ENCODE data around the gene TDRD3.

TDRD3 gene

GRCh38 chr13:60584976-60585375 lies 188.0 kb downstream of the TDRD3 start:
- Histone ChIP-seq H3K27me3 (ENCODE audit: control insufficient read depth in 2 of 2, insufficient read depth in 2 of 2, low read length in 2 of 2) (no peaks in the 10 kb centered on the region), H3K4me1 (ENCODE audit: control insufficient read depth in 2 of 2, insufficient read depth in 2 of 2, low read length in 2 of 2) (peaks cover 0 to 6% of the 10 kb centered on the region in 2 donors), H3K9ac (ENCODE audit: low read depth in 1 of 2, low read length in 2 of 2) (no peak overlapping the region), H3K36me3 (ENCODE audit: control insufficient read depth in 2 of 2, insufficient read depth in 2 of 2, low read length in 2 of 2) (no peaks in the 10 kb centered on the region), H3K9me3 (ENCODE audit: control insufficient read depth in 2 of 2, low read length in 2 of 2) (no peaks in the 10 kb centered on the region), H3K27ac (ENCODE audit: low read depth in 2 of 2, low read length in 2 of 2) (no peak overlapping the region), H3K4me3 (ENCODE audit: low read length in 2 of 2) (no peak overlapping the region)

- H3K27me3 ChIP-seq (ENCODE audit: control insufficient read depth in 2 of 2, insufficient read depth in 2 of 2, low read length in 2 of 2) = no peaks in the 10 kb centered on the region
- no peaks in the 10 kb centered on the region for H3K36me3 ChIP-seq (ENCODE audit: control insufficient read depth in 2 of 2, insufficient read depth in 2 of 2, low read length in 2 of 2)
- H3K4me1 ChIP-seq (ENCODE audit: control insufficient read depth in 2 of 2, insufficient read depth in 2 of 2, low read length in 2 of 2) = no peaks in the 10 kb centered on the region
- H3K9me3 ChIP-seq (ENCODE audit: control insufficient read depth in 2 of 2, low read length in 2 of 2) = no peaks in the 10 kb centered on the region
- H3K4me3 ChIP-seq (ENCODE audit: low read length in 2 of 2) = no peak overlapping the region
- no peak overlapping the region for H3K27ac ChIP-seq (ENCODE audit: low read depth in 2 of 2, low read length in 2 of 2)
- H3K9ac ChIP-seq (ENCODE audit: low read depth in 1 of 2, low read length in 2 of 2) = no peak overlapping the region
These were observed 194.1 kb downstream of the TDRD3 start for GRCh38 chr13:60590800-60591747.

GRCh38 chr13:60603049-60603448 lies 206.0 kb downstream of the TDRD3 start:
- Histone ChIP-seq H3K27me3 (ENCODE audit: control insufficient read depth in 2 of 2, insufficient read depth in 2 of 2, low read length in 2 of 2) (no peaks in the 10 kb centered on the region), H3K27ac (ENCODE audit: low read depth in 2 of 2, low read length in 2 of 2) (no peak overlapping the region), H3K9me3 (ENCODE audit: control insufficient read depth in 2 of 2, low read length in 2 of 2) (no peaks in the 10 kb centered on the region), H3K4me3 (ENCODE audit: low read length in 2 of 2) (no peak overlapping the region), H3K36me3 (ENCODE audit: control insufficient read depth in 2 of 2, insufficient read depth in 2 of 2, low read length in 2 of 2) (no peaks in the 10 kb centered on the region), H3K4me1 (ENCODE audit: control insufficient read depth in 2 of 2, insufficient read depth in 2 of 2, low read length in 2 of 2) (no peaks in the 10 kb centered on the region), H3K9ac (ENCODE audit: low read depth in 1 of 2, low read length in 2 of 2) (no peak overlapping the region)

- Histone ChIP-seq H3K4me1 (ENCODE audit: control insufficient read depth in 2 of 2, insufficient read depth in 2 of 2, low read length in 2 of 2) (no peaks in the 10 kb centered on the region), H3K27ac (ENCODE audit: low read depth in 2 of 2, low read length in 2 of 2) (no peak overlapping the region)
These were observed 207.0 kb downstream of the TDRD3 start for GRCh38 chr13:60604058-60604457.

GRCh38 chr13:60608954-60609353 lies 211.9 kb downstream of the TDRD3 start:
- Histone ChIP-seq H3K9me3 (ENCODE audit: control insufficient read depth in 2 of 2, low read length in 2 of 2) (no peaks in the 10 kb centered on the region), H3K36me3 (ENCODE audit: control insufficient read depth in 2 of 2, insufficient read depth in 2 of 2, low read length in 2 of 2) (no peaks in the 10 kb centered on the region), H3K27ac (ENCODE audit: low read depth in 2 of 2, low read length in 2 of 2) (no peak overlapping the region), H3K4me1 (ENCODE audit: control insufficient read depth in 2 of 2, insufficient read depth in 2 of 2, low read length in 2 of 2) (no peaks in the 10 kb centered on the region), H3K27me3 (ENCODE audit: control insufficient read depth in 2 of 2, insufficient read depth in 2 of 2, low read length in 2 of 2) (no peaks in the 10 kb centered on the region), H3K9ac (ENCODE audit: low read depth in 1 of 2, low read length in 2 of 2) (no peak overlapping the region), H3K4me3 (ENCODE audit: low read length in 2 of 2) (no peak overlapping the region)

More at GRCh38 chr13:60604058-60604457, 207.0 kb downstream of the TDRD3 start:
- H3K27me3 ChIP-seq (ENCODE audit: control insufficient read depth in 2 of 2, insufficient read depth in 2 of 2, low read length in 2 of 2) = no peaks in the 10 kb centered on the region
- no peaks in the 10 kb centered on the region for H3K9me3 ChIP-seq (ENCODE audit: control insufficient read depth in 2 of 2, low read length in 2 of 2)
- no peaks in the 10 kb centered on the region for H3K36me3 ChIP-seq (ENCODE audit: control insufficient read depth in 2 of 2, insufficient read depth in 2 of 2, low read length in 2 of 2)
- no peak overlapping the region for H3K9ac ChIP-seq (ENCODE audit: low read depth in 1 of 2, low read length in 2 of 2)
- H3K4me3 ChIP-seq (ENCODE audit: low read length in 2 of 2) = no peak overlapping the region

- Histone ChIP-seq H3K4me3 (ENCODE audit: low read length in 2 of 2) (no peak overlapping the region), H3K4me1 (ENCODE audit: control insufficient read depth in 2 of 2, insufficient read depth in 2 of 2, low read length in 2 of 2) (no peaks in the 10 kb centered on the region), H3K9me3 (ENCODE audit: control insufficient read depth in 2 of 2, low read length in 2 of 2) (no peaks in the 10 kb centered on the region), H3K27ac (ENCODE audit: low read depth in 2 of 2, low read length in 2 of 2) (no peak overlapping the region), H3K9ac (ENCODE audit: low read depth in 1 of 2, low read length in 2 of 2) (no peak overlapping the region), H3K27me3 (ENCODE audit: control insufficient read depth in 2 of 2, insufficient read depth in 2 of 2, low read length in 2 of 2) (no peaks in the 10 kb centered on the region), H3K36me3 (ENCODE audit: control insufficient read depth in 2 of 2, insufficient read depth in 2 of 2, low read length in 2 of 2) (no peaks in the 10 kb centered on the region)
These were observed 214.5 kb downstream of the TDRD3 start for GRCh38 chr13:60611523-60611922.

GRCh38 chr13:60612593-60612992 lies 215.6 kb downstream of the TDRD3 start:
- Histone ChIP-seq H3K4me3 (ENCODE audit: low read length in 2 of 2) (no peak overlapping the region), H3K27ac (ENCODE audit: low read depth in 2 of 2, low read length in 2 of 2) (no peak overlapping the region), H3K4me1 (ENCODE audit: control insufficient read depth in 2 of 2, insufficient read depth in 2 of 2, low read length in 2 of 2) (no peaks in the 10 kb centered on the region), H3K9ac (ENCODE audit: low read depth in 1 of 2, low read length in 2 of 2) (no peak overlapping the region), H3K36me3 (ENCODE audit: control insufficient read depth in 2 of 2, insufficient read depth in 2 of 2, low read length in 2 of 2) (no peaks in the 10 kb centered on the region), H3K9me3 (ENCODE audit: control insufficient read depth in 2 of 2, low read length in 2 of 2) (no peaks in the 10 kb centered on the region), H3K27me3 (ENCODE audit: control insufficient read depth in 2 of 2, insufficient read depth in 2 of 2, low read length in 2 of 2) (no peaks in the 10 kb centered on the region)

- H3K27ac ChIP-seq (ENCODE audit: low read depth in 2 of 2, low read length in 2 of 2) = no peak overlapping the region
- H3K36me3 ChIP-seq (ENCODE audit: control insufficient read depth in 2 of 2, insufficient read depth in 2 of 2, low read length in 2 of 2) = no peaks in the 10 kb centered on the region
- no peaks in the 10 kb centered on the region for H3K27me3 ChIP-seq (ENCODE audit: control insufficient read depth in 2 of 2, insufficient read depth in 2 of 2, low read length in 2 of 2)
- H3K4me1 ChIP-seq (ENCODE audit: control insufficient read depth in 2 of 2, insufficient read depth in 2 of 2, low read length in 2 of 2) = no peaks in the 10 kb centered on the region
- H3K9ac ChIP-seq (ENCODE audit: low read depth in 1 of 2, low read length in 2 of 2) = no peak overlapping the region
- H3K9me3 ChIP-seq (ENCODE audit: control insufficient read depth in 2 of 2, low read length in 2 of 2) = no peaks in the 10 kb centered on the region
- no peak overlapping the region for H3K4me3 ChIP-seq (ENCODE audit: low read length in 2 of 2)
These were observed 216.1 kb downstream of the TDRD3 start for GRCh38 chr13:60613080-60613479.

- Histone ChIP-seq H3K9me3 (ENCODE audit: control insufficient read depth in 2 of 2, low read length in 2 of 2) (no peaks in the 10 kb centered on the region), H3K4me1 (ENCODE audit: control insufficient read depth in 2 of 2, insufficient read depth in 2 of 2, low read length in 2 of 2) (no peaks in the 10 kb centered on the region), H3K9ac (ENCODE audit: low read depth in 1 of 2, low read length in 2 of 2) (no peak overlapping the region), H3K27me3 (ENCODE audit: control insufficient read depth in 2 of 2, insufficient read depth in 2 of 2, low read length in 2 of 2) (no peaks in the 10 kb centered on the region), H3K4me3 (ENCODE audit: low read length in 2 of 2) (no peak overlapping the region), H3K27ac (ENCODE audit: low read depth in 2 of 2, low read length in 2 of 2) (no peak overlapping the region), H3K36me3 (ENCODE audit: control insufficient read depth in 2 of 2, insufficient read depth in 2 of 2, low read length in 2 of 2) (no peaks in the 10 kb centered on the region)
These were observed 221.1 kb downstream of the TDRD3 start for GRCh38 chr13:60617991-60618733.

GRCh38 chr13:60619461-60619860 lies 222.4 kb downstream of the TDRD3 start:
- H3K27ac ChIP-seq (ENCODE audit: low read depth in 2 of 2, low read length in 2 of 2) = no peak overlapping the region
- H3K4me3 ChIP-seq (ENCODE audit: low read length in 2 of 2) = no peak overlapping the region
- no peak overlapping the region for H3K9ac ChIP-seq (ENCODE audit: low read depth in 1 of 2, low read length in 2 of 2)
- H3K27me3 ChIP-seq (ENCODE audit: control insufficient read depth in 2 of 2, insufficient read depth in 2 of 2, low read length in 2 of 2) = no peaks in the 10 kb centered on the region
- no peaks in the 10 kb centered on the region for H3K4me1 ChIP-seq (ENCODE audit: control insufficient read depth in 2 of 2, insufficient read depth in 2 of 2, low read length in 2 of 2)
- no peaks in the 10 kb centered on the region for H3K9me3 ChIP-seq (ENCODE audit: control insufficient read depth in 2 of 2, low read length in 2 of 2)
- no peaks in the 10 kb centered on the region for H3K36me3 ChIP-seq (ENCODE audit: control insufficient read depth in 2 of 2, insufficient read depth in 2 of 2, low read length in 2 of 2)

Data from mucosa of rectum (tissue), 2 donors.